Liver (tissue), 3 donors: ENCODE data around the gene GLI2.

Source experiments
- CTCF ChIP-seq: fragments of 150-350 bp; IDR thresholded peaks from 2 replicates; pipeline ENCODE4 v1.5.1; 2017; ENCODE audit warnings: improper control_type of control experiment, low read depth, low read length; ENCODE audit not compliant: missing input control
- FOXA1 ChIP-seq: IDR thresholded peaks from 2 replicates; pipeline ENCODE4 v1.6.1; 2016; ENCODE audit warnings: antibody characterized with exemption
- RAD21 ChIP-seq, 2 donors: IDR thresholded peaks; 2 replicates each; pipeline ENCODE4 v1.6.1; 2016; ENCODE audit warnings: antibody characterized with exemption in 2 of 2, mild to moderate bottlenecking in 2 of 2
- SP1 ChIP-seq: IDR thresholded peaks from 2 replicates; pipeline ENCODE4 v1.6.1; 2018; ENCODE audit warnings: antibody characterized with exemption, mild to moderate bottlenecking
- ZBTB33 ChIP-seq: IDR thresholded peaks from 2 replicates; pipeline ENCODE4 v1.6.1; 2016; ENCODE audit warnings: antibody characterized with exemption
- TF ChIP-seq, protein P1 (sequence below): IDR thresholded peaks from 2 replicates; pipeline ENCODE4 v1.6.1; 2016; ENCODE audit warnings: antibody characterized with exemption, mild to moderate bottlenecking
- TF ChIP-seq, protein P2 (sequence below): IDR thresholded peaks from 2 replicates; pipeline ENCODE4 v1.6.1; 2016; ENCODE audit warnings: antibody characterized with exemption
- donor health status: healthy.
- donor health status: healthy.

DNA sequence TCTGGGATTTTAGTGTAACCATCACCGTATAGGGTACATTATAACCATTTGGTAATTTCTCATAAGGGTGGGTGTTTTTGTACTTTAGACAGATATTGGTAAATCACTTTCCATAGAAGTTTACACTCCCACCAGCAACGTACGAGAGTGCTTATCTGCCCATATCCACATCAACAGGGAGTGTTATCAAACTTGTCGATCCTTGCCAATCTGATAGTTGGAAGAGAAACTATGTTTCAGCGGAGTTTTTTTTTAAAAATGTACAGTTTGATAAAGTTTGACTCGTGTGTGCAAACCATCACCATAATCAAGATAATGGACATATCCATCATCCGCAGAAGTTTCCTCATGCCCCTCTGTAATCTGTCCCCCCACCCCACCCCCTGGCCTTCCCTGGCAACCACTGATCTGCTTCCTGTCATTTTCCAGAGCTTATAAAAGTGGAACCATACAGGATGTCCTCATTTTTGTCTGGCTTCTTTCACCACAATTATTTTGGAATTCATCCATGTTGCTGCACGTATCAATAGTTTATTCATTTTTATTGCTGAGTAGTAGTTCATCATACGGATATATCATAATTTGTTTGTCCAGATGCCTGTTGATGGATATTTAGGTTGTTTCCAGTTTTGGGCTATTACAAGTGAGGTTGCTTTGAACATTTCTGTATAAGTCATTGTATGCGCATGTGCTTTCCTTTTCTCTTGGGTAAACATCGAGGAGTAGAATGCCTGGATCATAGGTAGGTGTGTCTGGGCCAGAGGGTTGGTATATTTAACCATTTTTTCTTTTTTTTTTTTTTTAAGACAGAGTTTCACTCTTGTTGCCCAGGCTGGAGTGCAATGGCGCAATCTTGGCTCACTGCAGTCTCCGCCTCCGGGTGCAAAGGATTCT is 18.6 kb downstream of the GLI2 start:
- TF ChIP-seq CTCF (no peak), ZBTB33 (no peak), RAD21 (IDR thresholded peaks at IDR 0.05) (no peak), FOXA1 (no peak), SP1 (no peak)
- TF ChIP-seq, protein P1, sequence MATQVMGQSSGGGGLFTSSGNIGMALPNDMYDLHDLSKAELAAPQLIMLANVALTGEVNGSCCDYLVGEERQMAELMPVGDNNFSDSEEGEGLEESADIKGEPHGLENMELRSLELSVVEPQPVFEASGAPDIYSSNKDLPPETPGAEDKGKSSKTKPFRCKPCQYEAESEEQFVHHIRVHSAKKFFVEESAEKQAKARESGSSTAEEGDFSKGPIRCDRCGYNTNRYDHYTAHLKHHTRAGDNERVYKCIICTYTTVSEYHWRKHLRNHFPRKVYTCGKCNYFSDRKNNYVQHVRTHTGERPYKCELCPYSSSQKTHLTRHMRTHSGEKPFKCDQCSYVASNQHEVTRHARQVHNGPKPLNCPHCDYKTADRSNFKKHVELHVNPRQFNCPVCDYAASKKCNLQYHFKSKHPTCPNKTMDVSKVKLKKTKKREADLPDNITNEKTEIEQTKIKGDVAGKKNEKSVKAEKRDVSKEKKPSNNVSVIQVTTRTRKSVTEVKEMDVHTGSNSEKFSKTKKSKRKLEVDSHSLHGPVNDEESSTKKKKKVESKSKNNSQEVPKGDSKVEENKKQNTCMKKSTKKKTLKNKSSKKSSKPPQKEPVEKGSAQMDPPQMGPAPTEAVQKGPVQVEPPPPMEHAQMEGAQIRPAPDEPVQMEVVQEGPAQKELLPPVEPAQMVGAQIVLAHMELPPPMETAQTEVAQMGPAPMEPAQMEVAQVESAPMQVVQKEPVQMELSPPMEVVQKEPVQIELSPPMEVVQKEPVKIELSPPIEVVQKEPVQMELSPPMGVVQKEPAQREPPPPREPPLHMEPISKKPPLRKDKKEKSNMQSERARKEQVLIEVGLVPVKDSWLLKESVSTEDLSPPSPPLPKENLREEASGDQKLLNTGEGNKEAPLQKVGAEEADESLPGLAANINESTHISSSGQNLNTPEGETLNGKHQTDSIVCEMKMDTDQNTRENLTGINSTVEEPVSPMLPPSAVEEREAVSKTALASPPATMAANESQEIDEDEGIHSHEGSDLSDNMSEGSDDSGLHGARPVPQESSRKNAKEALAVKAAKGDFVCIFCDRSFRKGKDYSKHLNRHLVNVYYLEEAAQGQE: no peak
- TF ChIP-seq, protein P2, sequence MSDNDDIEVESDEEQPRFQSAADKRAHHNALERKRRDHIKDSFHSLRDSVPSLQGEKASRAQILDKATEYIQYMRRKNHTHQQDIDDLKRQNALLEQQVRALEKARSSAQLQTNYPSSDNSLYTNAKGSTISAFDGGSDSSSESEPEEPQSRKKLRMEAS: no peak
